Smooth muscle cell (in vitro differentiated cells): Measurements from ENCODE around the gene SGMS1. TPM values are rescaled to one million over a fixed set of nuclear protein-coding genes. Genes with fewer than 3 reads are reported as not detected.

Experiments
- DNase-seq: peaks from one replicate; lab custom pipeline; 2025; ENCODE audit not compliant: unreplicated experiment; lab: John Stamatoyannopoulos, UW
- H2AFZ ChIP-seq: fragments of 200-600 bp; sonication (generic); 2 replicates; pipeline ENCODE4 v1.6.0; 2016; ENCODE audit warnings: antibody characterized with exemption, low read depth, mild to moderate bottlenecking
- H3F3A ChIP-seq: fragments of 200-600 bp; sonication (generic); 2 replicates; pipeline ENCODE4 v1.6.0; 2017; ENCODE audit warnings: antibody characterized with exemption, low read depth
- H3K27ac ChIP-seq: fragments of 200-600 bp; sonication (generic); 2 replicates; pipeline ENCODE4 v1.5.1; 2016; ENCODE audit warnings: low read depth, mild to moderate bottlenecking
- H3K27me3 ChIP-seq: fragments of 200-600 bp; sonication (generic); 2 replicates; pipeline ENCODE4 v1.6.1; 2016; ENCODE audit warnings: low read depth, mild to moderate bottlenecking
- H3K36me3 ChIP-seq: fragments of 200-600 bp; sonication (generic); 2 replicates; pipeline ENCODE4 v1.5.1; 2016; ENCODE audit warnings: low read depth
- H3K4me1 ChIP-seq: fragments of 200-600 bp; sonication (generic); 2 replicates; pipeline ENCODE4 v1.5.1; 2016; ENCODE audit warnings: low read depth
- H3K4me2 ChIP-seq: fragments of 200-600 bp; sonication (generic); 2 replicates; pipeline ENCODE4 v1.6.0; 2016; ENCODE audit warnings: mild to moderate bottlenecking
- H3K4me3 ChIP-seq: fragments of 200-600 bp; sonication (generic); 2 replicates; pipeline ENCODE4 v1.5.1; 2016; ENCODE audit warnings: mild to moderate bottlenecking
- H3K79me2 ChIP-seq: fragments of 200-600 bp; sonication (generic); 2 replicates; pipeline ENCODE4 v1.6.0; 2016; ENCODE audit warnings: low read depth, mild to moderate bottlenecking
- H3K9ac ChIP-seq: fragments of 200-600 bp; sonication (generic); 2 replicates; pipeline ENCODE4 v1.6.0; 2016; ENCODE audit warnings: low read depth
- H3K9me3 ChIP-seq: fragments of 200-600 bp; sonication (generic); replicated peaks from 2 replicates; pipeline ENCODE4 v1.5.1; 2016; ENCODE audit warnings: low read depth
- H4K20me1 ChIP-seq: fragments of 200-600 bp; sonication (generic); 2 replicates; pipeline ENCODE4 v1.6.0; 2016; ENCODE audit warnings: low read depth
- WGBS: methylation state at CpG from one replicate; pipeline ENCODE4 v1.1.7; 2016; ENCODE audit warnings: low lambda C conversion rate; 5-methylcytosine and 5-hydroxymethylcytosine counted together
- polyA plus RNA-seq: library from polyadenylated mRNA; unstranded; fragments of >200 nt; fragmentation: Nextera tagmentation; extraction: Ambion mirVana; gene quantifications from 2 replicates; pipeline ENCODE4 v1.2.1, GENCODE V29; 2016
- total RNA-seq: library from RNA; depleted of rRNA; stranded (reverse); fragments of >200 nt; gene quantifications from 2 replicates; pipeline ENCODE4 v1.2.3, GENCODE V29; 2014
- TF ChIP-seq, protein P1 (sequence below): fragments of 200-600 bp; sonication (generic); IDR thresholded peaks from 2 replicates; pipeline ENCODE4 v1.5.1; 2017; ENCODE audit warnings: borderline replicate concordance, mild to moderate bottlenecking, antibody characterized with exemption; ENCODE audit not compliant: insufficient read depth, poor library complexity, severe bottlenecking

The SGMS1 gene
- total and polyA plus RNA-seq, 2 experiments from 2014 or later = 4.0 to 14.3 TPM

DNA sequence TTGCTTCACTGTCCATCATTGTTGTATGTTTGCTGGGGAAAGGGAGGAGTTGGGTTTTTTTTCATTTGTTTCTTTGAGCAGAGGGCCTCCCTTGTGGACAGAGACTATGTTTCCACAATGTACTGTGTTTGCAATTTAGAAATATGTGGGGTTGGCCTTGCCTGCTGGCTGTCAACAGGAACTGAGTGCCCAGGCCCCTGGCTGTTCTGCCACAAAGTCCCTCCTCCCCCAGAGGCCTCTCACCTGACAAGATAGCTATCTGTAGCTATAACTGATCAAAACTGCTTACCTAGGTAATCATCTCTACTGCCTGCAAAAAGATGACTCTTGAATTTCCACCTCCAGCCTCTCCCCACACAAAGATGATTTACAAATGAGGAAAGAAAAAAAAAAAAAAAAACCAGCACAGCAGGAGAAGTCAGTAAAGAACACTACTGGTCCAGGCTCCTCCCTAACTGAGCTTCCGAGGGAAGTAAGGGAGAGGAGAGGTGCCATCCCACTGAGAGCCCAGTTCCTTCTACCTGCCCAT lies 121.8 kb downstream of the SGMS1 start:
- H3K9me3 ChIP-seq = no peaks in the 10 kb centered on the region
- H3K36me3 ChIP-seq = no peaks in the 10 kb centered on the region
- no peaks in the 10 kb centered on the region for H4K20me1 ChIP-seq
- no peaks in the 10 kb centered on the region for H3K4me1 ChIP-seq
- no peak overlapping the region for H3K4me3 ChIP-seq
- no peak overlapping the region for H3K4me2 ChIP-seq
- no peak overlapping the region for H3K27ac ChIP-seq
- TF ChIP-seq, protein P1, sequence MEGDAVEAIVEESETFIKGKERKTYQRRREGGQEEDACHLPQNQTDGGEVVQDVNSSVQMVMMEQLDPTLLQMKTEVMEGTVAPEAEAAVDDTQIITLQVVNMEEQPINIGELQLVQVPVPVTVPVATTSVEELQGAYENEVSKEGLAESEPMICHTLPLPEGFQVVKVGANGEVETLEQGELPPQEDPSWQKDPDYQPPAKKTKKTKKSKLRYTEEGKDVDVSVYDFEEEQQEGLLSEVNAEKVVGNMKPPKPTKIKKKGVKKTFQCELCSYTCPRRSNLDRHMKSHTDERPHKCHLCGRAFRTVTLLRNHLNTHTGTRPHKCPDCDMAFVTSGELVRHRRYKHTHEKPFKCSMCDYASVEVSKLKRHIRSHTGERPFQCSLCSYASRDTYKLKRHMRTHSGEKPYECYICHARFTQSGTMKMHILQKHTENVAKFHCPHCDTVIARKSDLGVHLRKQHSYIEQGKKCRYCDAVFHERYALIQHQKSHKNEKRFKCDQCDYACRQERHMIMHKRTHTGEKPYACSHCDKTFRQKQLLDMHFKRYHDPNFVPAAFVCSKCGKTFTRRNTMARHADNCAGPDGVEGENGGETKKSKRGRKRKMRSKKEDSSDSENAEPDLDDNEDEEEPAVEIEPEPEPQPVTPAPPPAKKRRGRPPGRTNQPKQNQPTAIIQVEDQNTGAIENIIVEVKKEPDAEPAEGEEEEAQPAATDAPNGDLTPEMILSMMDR = no peak
- H3K79me2 ChIP-seq = no peaks in the 10 kb centered on the region
- no peak for DNase-seq
- H3K9ac ChIP-seq = no peak overlapping the region
- 37% methylated on average over 1 of the region's 1 CpG for WGBS
- H2AFZ ChIP-seq = no peak overlapping the region
- H3K27me3 ChIP-seq = no peaks in the 10 kb centered on the region
- no peaks in the 10 kb centered on the region for H3F3A ChIP-seq

DNA sequence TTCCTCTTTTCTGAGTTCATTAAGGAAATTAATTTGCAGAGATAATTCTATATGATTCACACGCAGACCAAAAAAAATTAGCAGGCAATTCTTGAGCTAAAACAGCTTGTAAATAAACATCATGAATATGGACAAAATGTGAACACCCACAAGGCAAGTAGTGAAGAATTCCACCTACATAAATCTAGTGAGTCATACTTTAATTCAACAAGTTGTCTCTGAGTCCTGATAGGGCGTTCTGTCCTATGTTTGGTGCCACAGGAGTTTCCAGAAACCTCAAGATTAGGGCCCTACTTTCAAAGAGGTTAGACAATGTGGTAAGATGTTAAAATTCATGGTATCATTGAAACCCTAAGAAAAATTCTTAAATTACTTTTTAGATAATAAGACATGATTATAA lies 122.3 kb downstream of the SGMS1 start:
- no peaks in the 10 kb centered on the region for H3K79me2 ChIP-seq
- H3K9ac ChIP-seq = no peak overlapping the region
- H2AFZ ChIP-seq = no peak overlapping the region
- H3K9me3 ChIP-seq = no peaks in the 10 kb centered on the region
- DNase-seq = no peak
- no peak overlapping the region for H3K4me2 ChIP-seq
- TF ChIP-seq, protein P1 = no peak
- H3K4me1 ChIP-seq = no peaks in the 10 kb centered on the region
- H3K27me3 ChIP-seq = no peaks in the 10 kb centered on the region
- WGBS = 64% methylated on average over 2 of the region's 2 CpGs
- no peaks in the 10 kb centered on the region for H3F3A ChIP-seq
- H3K27ac ChIP-seq = no peak overlapping the region
- no peaks in the 10 kb centered on the region for H4K20me1 ChIP-seq
- no peaks in the 10 kb centered on the region for H3K36me3 ChIP-seq
- no peak overlapping the region for H3K4me3 ChIP-seq

DNA sequence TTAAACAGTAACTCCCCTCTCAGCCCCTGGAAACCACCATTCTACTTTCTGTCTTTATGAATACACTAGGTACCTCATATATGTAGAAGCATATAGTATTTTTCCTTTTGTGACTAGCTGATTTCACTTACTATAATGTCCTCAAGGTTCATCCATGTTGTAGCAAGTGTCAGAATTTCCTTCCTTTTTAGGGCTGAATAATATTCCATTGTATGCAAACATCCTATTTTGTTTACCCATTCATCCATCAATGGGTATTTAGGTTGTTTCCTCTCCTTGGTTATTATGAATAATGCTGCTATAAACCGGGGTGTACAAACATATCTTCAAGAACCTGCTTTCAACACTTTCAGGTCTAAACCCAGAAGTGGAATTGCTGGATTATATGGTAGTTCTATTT lies 125.3 kb downstream of the SGMS1 start:
- no peak for DNase-seq
- Histone ChIP-seq H3K4me3 (no peak overlapping the region), H3K4me1 (no peaks in the 10 kb centered on the region), H3K4me2 (peak overlapping the region; percentile 34), H3K27ac (no peak overlapping the region), H3K9ac (no peak overlapping the region), H2AFZ (no peak overlapping the region), H3K27me3 (no peaks in the 10 kb centered on the region), H3K79me2 (no peaks in the 10 kb centered on the region), H3F3A (no peaks in the 10 kb centered on the region), H4K20me1 (no peaks in the 10 kb centered on the region), H3K9me3 (no peaks in the 10 kb centered on the region), H3K36me3 (no peaks in the 10 kb centered on the region)
- 90% methylated on average over 1 of the region's 1 CpG for WGBS
- TF ChIP-seq, protein P1 = no peak

DNA sequence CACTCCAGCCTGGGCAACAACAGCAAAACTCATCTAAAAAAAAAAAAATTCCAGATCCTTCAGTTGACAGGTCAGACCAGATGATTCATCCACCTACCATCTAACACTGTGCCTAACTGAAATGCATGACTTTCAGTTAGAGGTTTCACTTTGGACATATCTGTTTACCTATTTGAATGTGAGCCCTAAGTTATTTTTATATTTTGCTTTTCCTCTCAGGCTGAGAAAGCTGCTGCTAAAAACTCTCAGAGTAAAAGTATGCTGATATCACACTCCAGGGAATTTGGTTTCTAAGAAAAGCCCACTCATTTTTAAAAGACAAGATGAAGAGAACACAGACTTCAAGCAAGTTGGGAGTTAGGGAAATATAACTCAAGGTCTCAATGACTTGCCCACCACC lies 126.0 kb downstream of the SGMS1 start:
- Histone ChIP-seq H3K9ac (no peak overlapping the region), H3K36me3 (no peaks in the 10 kb centered on the region), H3K4me1 (no peaks in the 10 kb centered on the region), H2AFZ (no peak overlapping the region), H3K4me3 (no peak overlapping the region), H3K27me3 (no peaks in the 10 kb centered on the region), H3K4me2 (peak overlapping the region; percentile 34), H3F3A (no peaks in the 10 kb centered on the region), H3K27ac (peak overlapping the region; percentile 51), H3K79me2 (no peaks in the 10 kb centered on the region), H4K20me1 (no peaks in the 10 kb centered on the region), H3K9me3 (no peaks in the 10 kb centered on the region)
- TF ChIP-seq, protein P1 = no peak
- DNase-seq = no peak
